ENCODE data around the gene SZT2.
"Not testable (repeated sequence)": the region's sequence is repeated elsewhere in the genome, so short reads cannot be mapped to it uniquely, and the experiment has no call there.

The SZT2 gene

DNA sequence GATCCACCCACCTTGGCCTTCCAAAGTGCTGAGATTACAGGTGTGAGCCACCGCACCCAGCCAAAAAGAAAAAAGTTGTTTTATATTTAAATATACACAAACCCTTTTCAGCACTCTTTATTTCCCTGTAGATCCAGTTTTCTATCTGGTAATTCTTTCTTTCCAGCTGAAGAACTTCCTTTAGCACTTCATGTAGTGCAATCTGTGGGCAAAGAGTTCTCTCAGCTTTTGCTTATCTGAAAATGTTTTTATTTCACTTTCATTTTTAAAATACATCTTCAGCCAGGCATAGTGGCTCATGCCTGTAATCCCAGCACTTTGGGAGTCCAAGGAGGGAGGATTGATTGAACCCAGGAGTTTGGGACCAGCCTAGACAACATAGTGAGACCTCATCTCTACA lies 92.5 kb downstream of the SZT2 start:
- no peak for DNase-seq (ENCODE audit: low read depth in 4 of 4, low spot score in 1 of 4)

DNA sequence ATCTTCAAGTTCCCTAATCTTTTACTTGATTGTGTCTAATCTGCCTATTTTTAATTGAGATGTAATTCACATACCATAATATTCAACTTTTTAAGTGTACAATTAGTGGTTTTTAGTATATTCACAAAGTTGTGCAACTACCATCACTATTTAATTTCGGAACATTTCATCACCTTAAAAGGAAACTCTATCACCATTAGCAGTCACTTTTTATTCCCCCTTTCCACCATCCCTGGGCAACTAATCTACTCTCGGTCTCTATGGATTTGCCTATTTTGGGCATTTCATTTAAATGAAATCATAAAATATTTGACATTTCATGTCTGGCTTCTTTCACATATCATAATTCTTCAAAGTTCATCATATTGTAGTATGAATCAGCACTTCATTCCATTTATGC lies 94.7 kb downstream of the SZT2 start:
- no peak for DNase-seq (ENCODE audit: low read depth in 4 of 4, low spot score in 1 of 4)

DNA sequence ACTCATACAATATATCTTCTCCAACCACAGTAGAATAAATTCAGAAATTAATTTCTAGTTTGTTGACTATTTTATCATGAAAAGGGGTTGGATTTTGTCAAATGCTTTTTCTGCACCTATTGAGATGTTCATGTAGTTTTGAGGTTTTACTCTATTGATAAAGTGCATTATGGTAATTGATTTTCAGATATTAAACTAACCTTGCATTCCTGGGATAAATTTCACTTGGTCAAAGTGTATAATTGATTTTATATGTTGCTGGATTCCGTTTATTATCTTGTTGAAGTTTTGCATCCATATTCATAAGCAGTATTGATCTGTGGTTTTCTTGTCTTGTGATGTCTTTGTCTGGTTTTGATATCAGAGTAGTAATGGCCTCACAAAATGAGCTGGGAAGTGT lies 98.5 kb downstream of the SZT2 start:
- DNase-seq (ENCODE audit: low read depth in 4 of 4, low spot score in 1 of 4): no peak

DNA sequence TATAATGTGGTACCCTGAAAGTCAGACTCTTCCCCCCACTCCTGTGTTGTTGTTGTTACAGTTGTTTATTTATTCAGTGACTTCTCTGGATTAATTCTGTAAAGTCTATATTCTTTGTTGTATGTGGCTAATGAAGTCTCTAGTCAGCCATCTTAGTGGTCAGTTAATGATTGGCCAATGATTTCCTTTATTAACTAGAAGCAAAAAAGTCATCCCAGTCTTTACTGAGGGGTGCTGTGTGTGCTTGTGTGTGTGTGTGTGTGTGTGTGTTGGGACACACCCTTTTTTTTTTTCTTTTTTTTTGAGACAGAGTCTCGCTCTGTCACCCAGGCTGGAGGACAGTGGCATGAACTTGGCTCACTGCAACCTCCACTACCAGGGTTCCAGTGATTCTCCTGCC lies 101.4 kb downstream of the SZT2 start:
- no peak for DNase-seq (ENCODE audit: low read depth in 4 of 4, low spot score in 1 of 4)

DNA sequence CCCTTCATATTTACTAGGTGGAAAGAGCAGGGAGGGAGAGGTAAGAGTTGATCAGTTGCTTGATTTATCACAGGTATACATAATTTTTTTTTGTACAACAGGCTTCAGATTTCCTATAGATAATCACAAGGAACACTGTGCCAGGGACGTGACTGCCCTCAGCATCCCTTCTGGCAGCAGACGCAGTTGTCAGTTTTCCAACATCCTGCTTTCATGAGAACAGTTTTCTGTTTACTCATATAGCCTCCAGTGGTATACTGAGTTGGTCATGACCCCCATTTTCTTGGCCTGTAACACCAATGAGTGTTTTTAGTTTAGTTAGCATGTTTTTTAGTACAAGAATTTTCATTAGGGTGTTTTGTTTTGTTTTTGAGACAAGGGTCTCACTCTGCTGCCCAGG lies 103.1 kb downstream of the SZT2 start:
- DNase-seq (ENCODE audit: low read depth in 4 of 4, low spot score in 1 of 4): no peak

DNA sequence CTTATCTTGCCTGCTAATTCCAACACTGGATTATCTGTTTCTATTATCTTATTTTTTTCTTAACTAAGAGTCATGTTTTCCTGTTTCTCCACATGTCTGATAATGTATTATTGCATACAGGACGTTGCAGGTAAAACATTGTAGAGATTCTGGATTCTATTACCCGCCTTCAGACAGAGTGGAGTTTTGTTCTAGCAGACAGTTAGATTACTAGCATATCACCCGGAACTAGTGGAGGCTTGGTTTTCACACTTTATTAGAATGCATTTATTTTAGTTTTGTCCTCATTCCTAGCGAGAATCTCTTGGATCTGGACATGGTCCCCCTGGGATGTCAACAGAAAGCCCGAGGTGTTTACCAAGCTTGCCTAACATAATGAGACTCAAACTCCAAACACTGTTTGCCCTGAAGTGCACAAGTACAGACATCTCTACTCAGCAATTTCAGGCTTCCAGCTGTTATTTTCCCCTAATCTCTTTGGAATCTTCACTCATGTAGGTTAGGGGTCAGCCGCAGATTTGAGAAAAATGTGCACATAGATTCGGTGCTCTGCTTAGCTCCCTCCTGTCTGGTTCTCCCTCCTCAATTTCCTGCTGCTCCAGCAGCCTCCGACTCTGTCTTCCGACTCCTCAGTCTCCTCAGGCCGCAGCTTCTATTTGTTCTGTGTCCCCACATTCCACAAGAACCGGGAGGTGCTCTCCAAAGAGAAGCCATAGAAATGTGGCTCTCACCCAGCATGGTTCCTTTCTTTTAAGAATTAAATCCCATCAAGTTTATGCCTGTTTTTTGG lies 104.2 kb downstream of the SZT2 start:
- DNase-seq (ENCODE audit: low read depth in 4 of 4, low spot score in 1 of 4): no peak

DNA sequence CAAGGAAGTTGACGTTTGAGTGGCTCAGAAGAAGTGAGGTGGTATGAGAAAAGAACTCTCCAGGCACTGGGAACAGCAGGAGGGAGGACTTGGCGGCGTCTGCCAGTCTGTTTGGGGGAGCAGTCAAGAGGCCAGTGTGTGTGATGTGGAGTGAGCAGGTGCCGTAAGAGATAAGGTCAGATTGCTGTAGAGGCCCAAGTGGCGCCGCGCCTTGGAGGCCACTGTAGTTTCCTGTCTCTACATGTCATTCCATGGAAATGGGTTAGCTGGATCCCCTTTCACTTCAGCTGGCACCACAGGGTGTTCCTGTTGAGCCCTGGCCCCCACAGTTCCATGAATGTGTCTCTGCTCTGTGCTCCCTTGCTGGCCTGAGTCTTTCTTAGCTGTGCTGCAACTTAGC lies 105.5 kb downstream of the SZT2 start:
- no peak for DNase-seq (ENCODE audit: low read depth in 4 of 4, low spot score in 1 of 4)

DNA sequence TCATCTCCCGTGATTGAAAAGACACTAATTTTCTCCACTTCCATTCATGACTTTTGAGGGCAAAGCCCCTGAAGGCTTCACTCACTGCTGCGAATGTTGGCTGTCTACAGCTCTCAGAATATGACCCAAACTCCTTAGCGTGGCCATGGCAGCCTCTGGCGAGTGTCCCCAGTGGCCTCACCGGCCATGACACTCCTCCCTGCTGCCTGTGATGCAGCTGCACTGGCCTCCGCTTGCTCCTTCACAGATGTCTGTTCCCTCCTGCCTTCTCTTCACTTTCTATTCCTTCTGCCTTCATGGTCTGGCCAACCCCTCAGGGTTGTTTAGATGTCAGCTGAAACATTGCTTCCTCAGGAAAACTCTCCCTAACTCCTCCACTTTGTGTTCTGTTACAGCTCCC lies 110.2 kb downstream of the SZT2 start:
- no peak for DNase-seq (ENCODE audit: low read depth in 4 of 4, low spot score in 1 of 4)

DNA sequence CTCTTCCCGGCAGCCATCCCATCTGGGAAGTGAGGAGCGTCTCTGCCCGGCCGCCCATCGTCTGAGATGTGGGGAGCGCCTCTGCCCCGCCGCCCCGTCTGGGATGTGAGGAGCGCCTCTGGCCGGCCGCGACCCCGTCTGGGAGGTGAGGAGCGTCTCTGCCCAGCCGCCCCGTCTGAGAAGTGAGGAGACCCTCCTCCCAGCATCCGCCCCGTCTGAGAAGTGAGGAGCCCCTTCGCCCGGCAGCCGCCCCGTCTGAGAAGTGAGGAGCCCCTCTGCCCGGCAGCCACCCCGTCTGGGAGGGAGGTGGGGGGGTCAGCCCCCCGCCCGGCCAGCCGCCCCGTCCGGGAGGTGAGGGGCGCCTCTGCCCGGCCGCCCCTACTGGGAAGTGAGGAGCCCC lies 112.1 kb downstream of the SZT2 start:
- not testable (repeated sequence) for DNase-seq (ENCODE audit: low read depth in 4 of 4, low spot score in 1 of 4)

DNA sequence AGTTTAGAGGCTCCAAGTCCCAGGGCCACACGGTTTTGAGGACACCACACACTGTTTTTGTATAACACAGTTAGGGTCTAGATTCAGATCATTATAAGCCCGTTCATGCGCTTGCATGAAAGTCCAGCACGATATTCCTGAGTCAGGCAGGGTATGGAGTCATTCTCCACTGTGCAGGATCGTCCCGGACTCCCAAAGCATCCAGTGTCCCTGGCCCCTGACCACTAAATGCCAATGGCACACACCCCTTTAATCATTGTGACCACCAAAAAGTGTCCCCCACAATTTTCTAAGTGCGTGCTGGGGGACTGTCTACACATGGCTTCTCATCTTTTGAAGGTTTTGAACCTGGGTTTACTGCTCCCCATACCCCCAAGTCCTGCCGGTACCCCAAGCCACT lies 113.8 kb downstream of the SZT2 start:
- no peak for DNase-seq (ENCODE audit: low read depth in 4 of 4, low spot score in 1 of 4)

Measured in stimulated activated CD4-positive, alpha-beta T cell treated with anti-CD3 and anti-CD28 coated beads, Interleukin-1b, Interleukin-23, amount 100 ng/mL, for 24 hours (primary cell).